ENCODE measurements around the gene SFXN5. TPM values are rescaled to one million over a fixed set of nuclear protein-coding genes. Genes with fewer than 3 reads are reported as not detected.

The SFXN5 gene
- total and polyA plus RNA-seq, 2 of the 8 experiments (the other 6 are each of a cell fraction or from before 2014, with no cell fraction given), result 29.3 to 33.1 TPM

DNA sequence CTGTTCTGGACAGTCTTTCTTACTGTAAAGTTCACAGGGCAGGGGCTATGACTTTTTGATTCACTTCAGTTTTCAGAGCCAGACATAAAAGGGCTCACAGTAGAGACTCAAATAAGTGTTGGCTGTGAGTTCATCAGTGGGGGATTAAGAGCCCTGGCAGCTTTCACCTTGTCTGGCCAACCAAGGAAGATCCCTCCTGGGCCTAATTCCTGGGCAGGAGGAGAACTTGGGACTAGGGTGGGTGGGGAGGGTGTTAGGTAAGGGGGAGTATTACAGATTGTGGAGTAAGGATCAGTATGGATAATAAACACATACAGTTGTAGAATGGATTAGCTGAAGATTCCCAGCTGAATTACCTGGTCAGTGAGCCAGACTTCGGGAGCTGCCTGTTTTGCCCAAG, 904 bp upstream of the SFXN5 start:
- no peak for FAIRE-seq
- 0 out of 2 replicates have a peak overlapping the region, but pooled peaks have one; percentile 61 for H2BK15ac ChIP-seq (ENCODE audit: low read length)
- H3K18ac ChIP-seq (ENCODE audit: extremely low read depth, low read length), result no peak overlapping the region
- TF ChIP-seq CEBPB (IDR thresholded peaks at IDR 0.05; ENCODE audit: low read depth, low read length) (no peak), RAD21 (IDR thresholded peaks at IDR 0.05 in 1 of 2, conservative IDR thresholded peaks at IDR 0.05 in 1 of 2; ENCODE audit: low read depth in 2 of 2, low read length in 2 of 2) (no peak), NANOG (IDR thresholded peaks at IDR 0.05; ENCODE audit: insufficient read depth, low read depth, low read length, poor library complexity, severe bottlenecking) (no peak), SP1 (IDR thresholded peaks at IDR 0.05; ENCODE audit: low read depth, low read length) (no peak), TCF12 (IDR thresholded peaks at IDR 0.05; ENCODE audit: low read depth, low read length) (no peak), TAF7 (optimal IDR thresholded peaks at IDR 0.05; ENCODE audit: borderline replicate concordance, low read depth, low read length) (no peak), SIN3A (conservative IDR thresholded peaks at IDR 0.05 in 1 of 2, IDR thresholded peaks at IDR 0.05 in 1 of 2; ENCODE audit: low read depth in 1 of 2, low read length in 2 of 2) (no peak), TBP (IDR thresholded peaks at IDR 0.05; ENCODE audit: low read depth, low read length) (no peak), PHF8 (conservative IDR thresholded peaks at IDR 0.05; ENCODE audit: low read depth, low read length) (no peak)
- TF ChIP-seq, protein P1, sequence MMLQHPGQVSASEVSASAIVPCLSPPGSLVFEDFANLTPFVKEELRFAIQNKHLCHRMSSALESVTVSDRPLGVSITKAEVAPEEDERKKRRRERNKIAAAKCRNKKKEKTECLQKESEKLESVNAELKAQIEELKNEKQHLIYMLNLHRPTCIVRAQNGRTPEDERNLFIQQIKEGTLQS (IDR thresholded peaks at IDR 0.05; ENCODE audit: insufficient read depth, low read depth, low read length), result no peak
- TF ChIP-seq, protein P2, sequence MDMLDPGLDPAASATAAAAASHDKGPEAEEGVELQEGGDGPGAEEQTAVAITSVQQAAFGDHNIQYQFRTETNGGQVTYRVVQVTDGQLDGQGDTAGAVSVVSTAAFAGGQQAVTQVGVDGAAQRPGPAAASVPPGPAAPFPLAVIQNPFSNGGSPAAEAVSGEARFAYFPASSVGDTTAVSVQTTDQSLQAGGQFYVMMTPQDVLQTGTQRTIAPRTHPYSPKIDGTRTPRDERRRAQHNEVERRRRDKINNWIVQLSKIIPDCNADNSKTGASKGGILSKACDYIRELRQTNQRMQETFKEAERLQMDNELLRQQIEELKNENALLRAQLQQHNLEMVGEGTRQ (IDR thresholded peaks at IDR 0.05; ENCODE audit: low read length), result no peak

More for the DNA sequence above, 904 bp upstream of the SFXN5 start:
- WGBS, 2 experiments (ENCODE audit: extremely low coverage in 1 of 2, insufficient coverage in 1 of 2, insufficient read length in 1 of 2, insufficient replicate concordance in 2 of 2, low coverage in 1 of 2, low lambda C conversion rate in 2 of 2, missing lambda C conversion rate in 1 of 2), result 88% methylated on average over 1 of the region's 1 CpG; no CpG with 5 or more reads in 1 of the 2 experiments
- H3K23ac ChIP-seq (ENCODE audit: insufficient read length), result no peak overlapping the region
- no peaks in the 10 kb centered on the region for H3K9me3 ChIP-seq (ENCODE audit: insufficient read depth in 2 of 2, low read depth in 1 of 2, low read length in 1 of 2)
- H3K4me1 ChIP-seq (replicated peaks in 1 of 4; ENCODE audit: control insufficient read depth in 3 of 4, insufficient read depth in 4 of 4, low read length in 3 of 4), result peaks cover 4 to 15% (median 7%) of the 10 kb centered on the region in 4 experiments; a peak in 6 of 7 replicates
- no peak overlapping the region for H2BK120ac ChIP-seq (replicated peaks; ENCODE audit: low read depth, low read length)
- H3K23me2 ChIP-seq (ENCODE audit: low read depth, low read length), result peaks cover 14% of the 10 kb centered on the region; the same call in 1 of the 2 replicates
- H4K20me1 ChIP-seq (replicated peaks in 1 of 2; ENCODE audit: control insufficient read depth in 1 of 2, insufficient read depth in 2 of 2, low read length in 2 of 2), result peaks cover 3 to 14% of the 10 kb centered on the region in 2 experiments
- H3K27me3 ChIP-seq (replicated peaks in 1 of 4; ENCODE audit: control insufficient read depth in 3 of 4, extremely low read depth in 1 of 4, insufficient read depth in 3 of 4, low read length in 3 of 4), result peaks cover 0 to 4% (median 0%) of the 10 kb centered on the region in 4 experiments; a peak in 4 of 7 replicates
- H2AFZ ChIP-seq (ENCODE audit: low read length), result peak overlapping the region; percentile 79; the same call in 1 of the 2 replicates
- H4K8ac ChIP-seq (ENCODE audit: extremely low read depth, insufficient read depth, low read length), result no peak overlapping the region
- no peak overlapping the region for H2BK20ac ChIP-seq (ENCODE audit: low read length)
- CTCF ChIA-PET (ENCODE audit: partially characterized antibody), result interaction anchor here (0.6 to 2.2 kb wide), 7 partner anchors 13 to 105 kb away, joined by 3 to 16 read pairs (median 3); no protein-coding TSS in a partner anchor
- no peak overlapping the region for H3K56ac ChIP-seq (replicated peaks; ENCODE audit: insufficient read length, low read depth, low read length)
- H3K27ac ChIP-seq (ENCODE audit: low read depth, low read length), result no peak overlapping the region
- no peak overlapping the region for H2AK5ac ChIP-seq (ENCODE audit: low read depth, low read length)
- no peaks in the 10 kb centered on the region; a peak in 1 of 8 replicates for H3K36me3 ChIP-seq (ENCODE audit: control insufficient read depth in 2 of 4, insufficient read depth in 4 of 4, low read length in 3 of 4)
- peaks cover 14% of the 10 kb centered on the region; the same call in 1 of the 2 replicates for H3K79me1 ChIP-seq (ENCODE audit: low read depth, low read length)
- H3K14ac ChIP-seq (ENCODE audit: insufficient read length), result no peak overlapping the region
- no peak overlapping the region for H4K5ac ChIP-seq (ENCODE audit: insufficient read length, low read depth, low read length)
- no peak for DNase-seq (ENCODE audit: low read depth in 1 of 2, low spot score in 2 of 2)
- peak overlapping the region; percentile 63 to 86 (median 76); a peak in 7 of 8 replicates for H3K4me3 ChIP-seq (ENCODE audit: extremely low read depth in 1 of 4, insufficient read depth in 2 of 4, low read depth in 3 of 4, low read length in 4 of 4)
- H3K4me2 ChIP-seq (ENCODE audit: insufficient read depth in 1 of 2, low read depth in 2 of 2, low read length in 2 of 2), result peak overlapping the region; percentile 85 to 97
- POLR2A ChIA-PET (ENCODE audit: partially characterized antibody), result no interaction called here
- H2BK5ac ChIP-seq (ENCODE audit: low read depth, low read length), result 0 out of 2 replicates have a peak overlapping the region, but pooled peaks have one; percentile 79
- no peak overlapping the region for H4K91ac ChIP-seq (replicated peaks; ENCODE audit: insufficient read length, low read length)
- H3K79me2 ChIP-seq (ENCODE audit: control insufficient read depth in 1 of 2, insufficient read depth in 2 of 2, low read length in 2 of 2), result peaks cover 4 to 28% of the 10 kb centered on the region in 2 experiments; a peak in 3 of 4 replicates
- no peak overlapping the region for H3K4ac ChIP-seq (replicated peaks; ENCODE audit: insufficient read length, low read depth, low read length)
- H3K9ac ChIP-seq (replicated peaks in 1 of 4; ENCODE audit: extremely low read depth in 1 of 4, low read depth in 3 of 4, low read length in 3 of 4), result no peak overlapping the region
- H2BK12ac ChIP-seq (ENCODE audit: low read depth, low read length), result no peak overlapping the region
